ENCODE data around the gene ETV7.

ETV7 gene

DNA sequence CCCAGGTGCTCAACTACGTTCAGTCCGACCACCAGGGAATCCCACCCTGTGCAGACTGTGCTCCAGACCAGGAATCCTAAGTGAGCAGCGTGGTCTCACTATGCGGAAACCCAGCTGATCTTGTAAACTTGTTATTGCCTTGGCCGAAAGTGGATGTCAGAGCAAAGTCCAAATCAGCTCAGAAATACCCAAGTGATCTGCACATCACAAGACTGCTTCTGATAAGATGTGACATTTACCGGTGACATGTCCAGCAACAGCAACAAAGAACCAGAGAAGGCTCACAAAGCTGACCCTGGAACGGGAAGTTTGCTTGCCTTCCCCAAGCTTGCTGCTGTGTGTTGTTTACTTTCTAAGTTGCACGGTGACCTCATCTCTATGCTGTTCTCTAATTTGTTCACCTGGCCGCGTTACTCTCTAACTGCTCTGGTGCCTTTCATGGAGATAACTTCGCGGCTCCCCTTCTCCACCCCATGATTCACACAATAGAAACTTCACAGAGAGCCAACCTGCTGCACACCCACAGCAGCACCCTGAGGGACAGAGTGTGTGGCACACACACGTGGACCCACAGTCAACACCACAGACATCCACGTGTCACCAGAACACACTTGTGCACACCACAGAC lies 52.5 kb downstream of the ETV7 start:
- no peaks in the 10 kb centered on the region; the same call in 1 of the 2 replicates for H3K27me3 ChIP-seq (ENCODE audit: low read length)
- H3K4me3 ChIP-seq (ENCODE audit: insufficient read depth, low read length, poor library complexity, severe bottlenecking) = no peak overlapping the region
- no peak overlapping the region for H3K4me2 ChIP-seq (ENCODE audit: low read depth, low read length, poor library complexity, severe bottlenecking)

DNA sequence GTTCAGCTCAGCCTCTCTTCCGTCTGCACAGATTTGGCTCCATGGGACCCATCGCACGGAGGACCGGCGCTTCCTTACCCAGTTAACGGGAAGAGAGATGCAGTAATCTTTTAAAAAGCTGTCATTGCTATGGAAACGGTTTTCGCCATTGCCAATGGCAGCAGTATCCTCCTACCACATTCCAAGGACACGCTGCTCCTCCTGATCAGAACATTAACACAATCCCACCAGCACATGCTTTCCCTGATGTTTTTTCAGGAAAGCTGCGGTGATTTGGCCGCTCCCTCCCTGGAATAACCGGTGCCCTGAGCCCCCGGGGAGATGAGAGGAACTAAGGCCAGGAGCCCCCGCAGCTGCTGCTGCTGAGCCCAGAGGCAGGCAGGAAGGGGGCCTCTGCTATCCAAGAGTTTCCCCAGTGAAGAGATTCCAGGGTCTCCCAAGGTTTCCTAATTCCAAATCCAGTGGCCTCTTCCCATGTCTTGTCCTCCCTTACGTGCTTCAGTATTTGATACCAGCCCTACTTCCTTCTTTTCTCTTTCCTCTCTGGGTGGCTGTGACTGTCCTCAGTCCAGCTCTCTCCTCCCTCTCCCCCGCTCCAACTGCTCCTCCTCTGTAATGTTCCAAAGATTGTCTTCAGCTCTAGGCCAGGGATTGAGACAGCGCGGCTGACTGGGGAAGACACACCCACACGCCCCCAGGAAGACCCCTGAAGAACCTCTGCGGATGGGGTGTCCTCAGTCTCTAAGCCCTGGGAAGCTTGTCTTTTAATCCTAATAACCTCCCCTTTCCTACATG lies 53.3 kb downstream of the ETV7 start:
- Histone ChIP-seq H3K4me2 (ENCODE audit: low read depth, low read length, poor library complexity, severe bottlenecking) (no peak overlapping the region), H3K27me3 (ENCODE audit: low read length) (no peaks in the 10 kb centered on the region; the same call in 1 of the 2 replicates), H2AFZ (ENCODE audit: low read depth, low read length, severe bottlenecking) (no peak overlapping the region)

More for the DNA sequence above, 52.5 kb downstream of the ETV7 start:
- H4K20me1 ChIP-seq (ENCODE audit: low read depth, low read length) = no peaks in the 10 kb centered on the region
- H3K9me2 ChIP-seq (replicated peaks; ENCODE audit: insufficient read depth, low read length) = no peaks in the 10 kb centered on the region
- no peak overlapping the region for H3K9ac ChIP-seq (ENCODE audit: low read length)
- no peaks in the 10 kb centered on the region for H3F3A ChIP-seq (ENCODE audit: insufficient read depth)
- no peaks in the 10 kb centered on the region for H3K36me3 ChIP-seq (ENCODE audit: low read length)
- H2AFZ ChIP-seq (ENCODE audit: low read depth, low read length, severe bottlenecking) = no peak overlapping the region
- H3K27ac ChIP-seq (ENCODE audit: low read depth, low read length) = no peak overlapping the region
- H3K9me3 ChIP-seq (ENCODE audit: insufficient read depth, low read length) = no peaks in the 10 kb centered on the region
- no peaks in the 10 kb centered on the region for H3K79me2 ChIP-seq (ENCODE audit: insufficient read depth, low read length)
- no peak for TF ChIP-seq EZH2phosphoT487 (conservative IDR thresholded peaks at IDR 0.05; ENCODE audit: low read length)
- TF ChIP-seq, protein P1, sequence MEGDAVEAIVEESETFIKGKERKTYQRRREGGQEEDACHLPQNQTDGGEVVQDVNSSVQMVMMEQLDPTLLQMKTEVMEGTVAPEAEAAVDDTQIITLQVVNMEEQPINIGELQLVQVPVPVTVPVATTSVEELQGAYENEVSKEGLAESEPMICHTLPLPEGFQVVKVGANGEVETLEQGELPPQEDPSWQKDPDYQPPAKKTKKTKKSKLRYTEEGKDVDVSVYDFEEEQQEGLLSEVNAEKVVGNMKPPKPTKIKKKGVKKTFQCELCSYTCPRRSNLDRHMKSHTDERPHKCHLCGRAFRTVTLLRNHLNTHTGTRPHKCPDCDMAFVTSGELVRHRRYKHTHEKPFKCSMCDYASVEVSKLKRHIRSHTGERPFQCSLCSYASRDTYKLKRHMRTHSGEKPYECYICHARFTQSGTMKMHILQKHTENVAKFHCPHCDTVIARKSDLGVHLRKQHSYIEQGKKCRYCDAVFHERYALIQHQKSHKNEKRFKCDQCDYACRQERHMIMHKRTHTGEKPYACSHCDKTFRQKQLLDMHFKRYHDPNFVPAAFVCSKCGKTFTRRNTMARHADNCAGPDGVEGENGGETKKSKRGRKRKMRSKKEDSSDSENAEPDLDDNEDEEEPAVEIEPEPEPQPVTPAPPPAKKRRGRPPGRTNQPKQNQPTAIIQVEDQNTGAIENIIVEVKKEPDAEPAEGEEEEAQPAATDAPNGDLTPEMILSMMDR (IDR thresholded peaks at IDR 0.05; ENCODE audit: insufficient read depth, low read length, poor library complexity, severe bottlenecking) = no peak

DNA sequence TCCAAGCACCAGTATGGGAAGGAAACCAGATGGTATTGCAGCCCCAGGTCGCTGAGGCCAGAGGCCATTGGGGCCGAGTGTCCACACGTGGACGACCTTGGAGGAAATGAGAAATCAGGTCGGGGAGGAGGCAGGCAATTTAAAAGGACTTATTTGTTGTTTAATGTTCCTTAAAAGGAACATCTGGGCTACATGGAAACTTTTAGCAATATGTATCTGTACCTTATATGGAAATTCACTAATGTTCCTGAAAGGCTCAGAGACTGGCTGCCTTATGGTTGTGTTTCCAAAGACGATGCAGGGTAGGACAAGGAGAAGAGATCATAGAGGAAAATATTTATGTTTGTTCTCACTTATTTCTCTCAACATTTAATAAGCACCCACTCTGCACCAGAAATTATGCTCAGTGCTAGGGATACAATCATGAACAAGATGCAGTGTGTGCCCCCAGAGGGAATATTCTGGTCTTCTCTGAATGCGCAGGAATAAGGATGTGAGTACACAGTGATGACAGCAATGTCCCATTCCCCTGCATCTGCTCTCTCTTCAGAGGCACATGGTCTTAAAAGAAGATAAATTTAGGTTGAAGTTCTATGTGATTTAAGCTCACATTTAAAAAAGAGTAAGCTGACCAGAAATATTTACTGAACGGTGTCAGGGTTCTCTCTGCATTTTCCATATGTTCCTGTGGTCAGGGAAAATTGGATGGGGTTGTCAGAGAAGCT lies 54.1 kb downstream of the ETV7 start:
- Histone ChIP-seq H4K20me1 (ENCODE audit: low read depth, low read length) (no peaks in the 10 kb centered on the region), H3F3A (ENCODE audit: insufficient read depth) (no peaks in the 10 kb centered on the region), H3K4me2 (ENCODE audit: low read depth, low read length, poor library complexity, severe bottlenecking) (no peak overlapping the region), H3K27ac (ENCODE audit: low read depth, low read length) (no peak overlapping the region), H3K27me3 (ENCODE audit: low read length) (no peaks in the 10 kb centered on the region; the same call in 1 of the 2 replicates), H3K9me3 (ENCODE audit: insufficient read depth, low read length) (no peaks in the 10 kb centered on the region), H2AFZ (ENCODE audit: low read depth, low read length, severe bottlenecking) (no peak overlapping the region), H3K36me3 (ENCODE audit: low read length) (no peaks in the 10 kb centered on the region), H3K9me2 (replicated peaks; ENCODE audit: insufficient read depth, low read length) (no peaks in the 10 kb centered on the region), H3K9ac (ENCODE audit: low read length) (no peak overlapping the region), H3K79me2 (ENCODE audit: insufficient read depth, low read length) (no peaks in the 10 kb centered on the region), H3K4me3 (ENCODE audit: insufficient read depth, low read length, poor library complexity, severe bottlenecking) (no peak overlapping the region)
- TF ChIP-seq, protein P1 (IDR thresholded peaks at IDR 0.05; ENCODE audit: insufficient read depth, low read length, poor library complexity, severe bottlenecking) = no peak
- TF ChIP-seq EZH2phosphoT487 (conservative IDR thresholded peaks at IDR 0.05; ENCODE audit: low read length) = no peak

More for the DNA sequence above, 53.3 kb downstream of the ETV7 start:
- Histone ChIP-seq H3K4me3 (ENCODE audit: insufficient read depth, low read length, poor library complexity, severe bottlenecking) (no peak overlapping the region), H3K9me3 (ENCODE audit: insufficient read depth, low read length) (no peaks in the 10 kb centered on the region), H3K27ac (ENCODE audit: low read depth, low read length) (no peak overlapping the region), H3F3A (ENCODE audit: insufficient read depth) (no peaks in the 10 kb centered on the region), H3K79me2 (ENCODE audit: insufficient read depth, low read length) (no peaks in the 10 kb centered on the region), H3K36me3 (ENCODE audit: low read length) (no peaks in the 10 kb centered on the region), H3K9ac (ENCODE audit: low read length) (no peak overlapping the region), H4K20me1 (ENCODE audit: low read depth, low read length) (no peaks in the 10 kb centered on the region), H3K9me2 (replicated peaks; ENCODE audit: insufficient read depth, low read length) (no peaks in the 10 kb centered on the region)
- TF ChIP-seq, protein P1 (IDR thresholded peaks at IDR 0.05; ENCODE audit: insufficient read depth, low read length, poor library complexity, severe bottlenecking) = no peak
- TF ChIP-seq EZH2phosphoT487 (conservative IDR thresholded peaks at IDR 0.05; ENCODE audit: low read length) = no peak

All from SU-DHL-6 (cell line).